Activated CD4-positive, CD25-positive, alpha-beta regulatory T cell treated with anti-CD3 and anti-CD28 coated beads, Interleukin-2, amount 50 U/mL, for 24 hours (primary cell): ENCODE data around the gene GTF2A2.
"Not testable (repeated sequence)": the region's sequence is repeated elsewhere in the genome, so short reads cannot be mapped to it uniquely, and the experiment has no call there.

Experiments used
- ATAC-seq, 2 donors: fragments of 150-1000 bp; cut with Tn5 transposase; one replicate each; pipeline ENCODE4 v1.10.0; 2021; ENCODE audit warnings: mild to moderate bottlenecking in 1 of 2, moderate library complexity in 1 of 2

GTF2A2 gene, protein sequence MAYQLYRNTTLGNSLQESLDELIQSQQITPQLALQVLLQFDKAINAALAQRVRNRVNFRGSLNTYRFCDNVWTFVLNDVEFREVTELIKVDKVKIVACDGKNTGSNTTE

DNA sequence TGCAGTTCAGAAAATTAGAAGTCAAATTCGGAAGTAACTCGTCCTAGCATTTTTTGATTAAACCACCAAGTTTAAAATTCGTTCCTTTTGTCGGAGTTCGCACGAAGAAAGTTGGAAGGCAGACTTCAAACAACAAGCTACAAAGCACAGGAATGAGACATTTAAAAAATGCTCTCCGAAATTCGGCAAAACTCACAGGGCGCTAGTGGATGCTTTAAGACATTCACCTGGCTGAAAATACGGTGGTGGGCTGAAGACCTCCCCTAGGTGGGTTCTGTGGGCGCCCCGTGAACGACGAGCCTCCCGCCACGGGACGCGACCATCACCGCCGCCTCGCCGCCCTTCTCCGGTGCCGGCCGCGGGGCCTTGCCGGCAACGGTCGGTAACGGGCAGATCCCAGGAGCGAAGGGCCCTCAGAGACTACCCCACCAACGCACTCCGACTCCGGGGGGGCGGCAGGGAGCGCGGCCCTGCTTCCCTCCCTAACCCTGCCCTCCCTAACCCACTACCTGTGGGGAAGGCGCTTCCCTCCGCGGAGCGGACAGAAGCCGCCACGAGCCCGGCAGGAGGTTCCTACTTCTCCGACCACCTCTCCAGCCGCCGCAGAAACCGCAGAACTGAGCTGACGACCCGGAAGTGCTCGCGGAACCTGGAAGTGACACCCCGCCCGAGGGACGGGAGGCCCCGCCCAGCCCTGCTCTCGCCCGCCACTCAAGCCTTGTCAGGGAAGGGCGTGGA, at the start of gene GTF2A2:
Gene GTF2A2 (minus strand): TSS at position 619 of the 738 bp plus-strand sequence. CDS start 5,238 bp downstream, outside the sequence.
- peak; percentile 100 for ATAC-seq

DNA sequence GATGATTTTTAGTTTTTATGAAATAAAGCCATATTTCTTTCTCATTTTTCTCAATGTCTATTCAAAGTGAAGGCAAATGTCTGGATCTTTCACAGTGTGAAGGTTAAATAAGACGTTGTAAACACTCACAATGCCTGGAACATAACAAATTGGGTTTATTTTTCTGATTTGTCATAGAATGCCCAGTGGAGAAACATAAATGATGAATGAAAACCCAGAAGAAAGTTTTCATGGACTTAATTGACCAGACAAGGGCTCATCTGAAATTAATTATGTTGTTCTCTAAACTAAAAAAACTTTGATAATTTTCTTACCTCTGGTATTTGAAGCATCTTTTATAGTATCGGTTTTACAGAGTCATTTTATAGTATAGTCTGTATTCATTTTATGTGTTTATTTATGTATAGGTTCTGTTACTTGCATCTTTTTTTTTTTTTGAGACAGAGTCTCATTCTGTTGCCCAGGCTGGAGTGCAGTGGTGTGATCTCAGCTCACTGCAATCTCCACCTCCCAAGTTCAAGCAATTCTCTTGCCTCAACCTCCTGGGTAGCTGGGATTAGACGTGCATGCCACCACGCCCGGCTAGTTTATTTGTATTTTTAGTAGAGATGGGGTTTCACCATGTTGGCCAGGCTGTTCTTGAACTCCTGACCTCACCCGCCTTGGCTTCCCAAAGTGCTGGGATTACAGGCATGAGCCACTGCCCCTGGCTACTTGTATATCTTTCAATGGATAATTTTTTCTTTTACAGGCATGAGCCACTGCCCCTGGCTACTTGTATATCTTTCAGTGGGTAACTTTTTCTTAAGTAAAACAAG, 46.9 kb upstream of the GTF2A2 start:
- ATAC-seq: no peak

DNA sequence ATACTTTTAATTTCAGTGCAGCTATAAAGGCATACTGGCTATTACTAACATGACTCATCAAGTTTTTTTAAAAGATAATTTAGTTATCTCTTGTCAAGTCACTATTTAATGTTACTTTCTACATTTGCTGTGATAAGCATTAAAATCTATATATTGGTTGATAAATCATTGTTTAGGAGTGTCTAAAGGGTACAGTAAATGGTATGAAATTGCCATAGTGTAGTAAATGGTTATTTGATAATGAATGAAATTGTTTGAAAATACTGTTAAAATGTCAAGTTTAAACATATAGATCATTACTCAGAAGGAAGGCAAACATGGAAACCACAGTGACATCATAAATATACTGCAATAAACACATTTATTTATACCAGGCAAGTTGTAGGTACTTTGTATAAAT, 45.0 kb upstream of the GTF2A2 start:
- ATAC-seq: no peak

DNA sequence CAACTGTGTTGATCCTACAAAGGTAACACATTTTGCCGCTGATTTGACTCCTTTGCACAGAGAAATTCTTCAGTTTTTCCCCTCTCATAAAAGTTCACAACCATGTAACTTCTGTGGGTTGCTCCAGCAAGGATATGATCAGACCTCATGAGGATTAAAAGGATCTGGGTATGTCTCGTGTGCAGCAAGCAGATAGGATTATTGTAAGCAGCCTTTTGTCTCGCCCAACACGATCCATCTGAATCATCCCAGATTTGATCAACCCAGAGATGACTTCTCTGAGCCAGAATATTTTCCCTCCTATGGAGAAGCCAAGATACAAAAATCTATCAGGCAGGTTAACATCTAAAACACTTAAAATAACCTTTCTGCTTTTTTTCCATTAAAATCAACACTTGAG, 44.6 kb upstream of the GTF2A2 start:
- ATAC-seq: no peak

DNA sequence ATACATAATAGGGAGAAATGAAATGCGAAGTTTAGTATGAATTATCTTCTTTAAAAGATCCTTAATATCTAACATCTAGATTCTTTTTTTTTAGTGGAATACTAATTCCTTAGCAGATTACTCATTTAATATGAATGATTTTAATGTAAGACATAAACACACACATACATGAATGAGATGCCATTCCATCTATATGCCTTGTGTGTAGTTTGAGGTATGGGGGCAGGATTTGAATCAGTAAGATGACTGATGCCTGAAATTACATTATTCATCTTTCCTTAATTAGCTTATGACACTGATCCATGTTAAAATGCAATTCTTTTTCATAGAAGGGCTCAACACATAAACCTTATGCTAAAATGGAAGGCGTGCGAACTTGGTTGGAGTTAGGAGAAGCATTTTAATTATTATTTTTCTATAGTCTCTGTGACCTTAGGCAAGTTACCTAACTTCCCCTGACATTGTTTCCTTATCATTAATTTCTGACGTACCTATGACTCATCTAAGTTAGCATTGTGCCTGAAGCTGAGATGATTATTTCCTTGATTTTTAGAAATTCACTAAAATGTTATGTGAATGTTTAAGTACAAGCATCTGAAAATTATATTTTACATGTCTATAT, 42.6 kb upstream of the GTF2A2 start:
- no peak for ATAC-seq

DNA sequence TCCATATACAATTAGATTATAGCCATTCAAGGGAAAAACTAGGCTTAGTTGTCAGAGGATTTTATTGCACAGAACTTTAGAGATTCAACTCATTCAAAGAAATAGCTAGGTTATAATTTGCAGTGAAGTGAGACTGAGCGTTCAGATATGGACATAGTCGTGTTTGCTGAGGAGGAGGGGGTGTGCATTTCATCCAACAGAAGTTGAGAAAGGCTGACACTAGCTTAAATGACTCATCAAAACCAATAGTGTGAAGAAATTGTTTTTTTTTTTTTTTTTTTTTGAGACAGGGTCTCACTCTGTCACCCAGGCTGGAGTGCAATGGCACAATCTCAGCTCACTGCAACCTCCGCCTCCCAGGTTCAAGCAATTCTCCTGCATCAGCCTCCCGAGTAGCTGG, 40.8 kb upstream of the GTF2A2 start:
- ATAC-seq: not testable (repeated sequence)

DNA sequence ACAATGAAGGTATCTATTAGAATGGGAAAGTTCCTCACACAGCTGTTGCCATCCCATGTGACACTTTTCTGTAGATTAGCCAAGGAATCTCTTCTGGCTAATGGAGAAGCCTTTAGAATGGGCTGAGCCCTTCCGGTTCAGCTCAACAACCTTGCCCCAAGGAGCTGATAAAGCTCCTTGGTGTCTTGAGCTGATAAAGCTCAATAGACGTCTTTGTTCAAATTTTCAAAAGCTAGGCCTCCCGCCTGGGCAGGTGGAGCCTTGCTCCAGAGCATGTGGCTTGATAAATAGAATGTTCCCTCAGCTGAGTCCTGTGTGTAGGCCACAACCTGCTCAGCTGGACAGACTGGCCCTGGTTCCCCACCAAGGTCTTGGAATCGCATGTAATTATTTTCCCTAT, 39.0 kb upstream of the GTF2A2 start:
- ATAC-seq: no peak

DNA sequence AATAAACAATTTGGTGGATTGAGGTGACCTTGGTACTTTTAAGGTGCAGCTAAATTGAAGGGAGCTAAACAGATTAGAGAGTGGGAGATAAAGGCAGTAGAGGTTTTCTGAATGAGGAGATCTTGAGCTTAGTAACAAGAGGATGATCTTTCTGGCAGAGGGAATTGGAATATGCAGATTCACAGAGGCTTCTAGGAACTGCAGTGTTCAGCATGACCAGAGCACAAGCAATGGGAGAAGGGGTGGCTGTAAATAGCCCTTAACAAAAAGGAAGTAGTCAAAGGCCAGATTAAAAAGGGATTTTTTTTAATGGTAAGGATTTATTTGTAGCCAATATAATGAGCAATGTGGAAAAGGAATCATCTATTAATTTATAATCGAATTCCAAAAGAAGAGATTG, 37.5 kb upstream of the GTF2A2 start:
- ATAC-seq: no peak

DNA sequence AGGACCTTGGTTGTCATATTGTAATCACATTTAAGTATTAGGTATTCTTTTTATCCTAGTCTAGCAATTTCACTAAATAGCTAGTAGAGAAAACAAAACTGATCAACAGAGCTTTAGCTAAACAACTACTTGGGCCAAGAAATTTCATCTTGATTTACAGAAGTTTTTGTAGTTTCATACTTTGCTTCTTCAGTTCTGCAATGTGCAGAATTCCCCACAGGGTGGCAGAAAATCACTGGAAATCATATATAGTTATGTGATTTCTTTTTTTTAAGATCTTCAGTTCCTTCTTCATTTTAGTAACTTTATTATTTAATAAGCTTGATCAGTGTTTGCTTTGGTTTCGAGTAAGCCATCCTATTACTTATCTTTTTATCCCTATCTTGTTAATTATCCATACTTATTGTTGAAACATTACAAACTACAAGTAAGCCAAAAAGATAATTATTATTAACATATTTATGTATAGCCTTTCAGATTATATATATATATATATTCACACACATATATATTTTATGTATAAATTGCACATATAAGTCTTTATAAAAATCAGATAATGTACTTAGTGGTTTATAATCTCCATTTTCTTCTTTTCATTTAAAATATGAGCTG, 34.0 kb upstream of the GTF2A2 start:
- no peak for ATAC-seq

DNA sequence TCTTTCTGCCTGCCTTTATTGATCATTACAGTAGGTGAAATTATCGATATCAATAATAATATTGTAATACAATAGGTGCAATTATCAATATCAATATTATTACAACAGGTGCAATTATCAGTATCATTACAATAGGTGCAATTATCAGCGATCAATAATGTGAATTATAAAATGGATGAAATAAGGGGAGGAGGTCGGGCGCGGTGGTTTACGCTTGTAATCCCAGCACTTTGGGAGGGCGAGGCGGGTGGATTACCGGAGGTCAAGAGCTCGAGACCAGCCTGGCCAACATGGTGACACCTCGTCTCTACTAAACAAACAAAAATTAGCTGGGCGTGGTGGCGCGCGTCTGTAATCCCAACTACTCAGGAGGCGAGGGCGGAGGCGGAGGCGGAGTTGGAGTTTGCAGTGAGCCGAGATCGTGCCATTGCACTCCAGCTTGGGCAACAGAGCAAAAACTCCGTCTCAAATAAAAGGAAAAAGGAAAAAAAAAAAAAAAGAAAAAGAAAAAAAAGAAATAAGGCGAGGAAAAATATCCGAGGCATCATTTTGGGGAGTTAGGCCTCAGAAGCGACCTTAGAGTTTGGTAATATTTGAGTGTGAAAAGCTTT, 32.4 kb upstream of the GTF2A2 start:
- ATAC-seq: peak in 1 of 2 donors; percentile 13

DNA sequence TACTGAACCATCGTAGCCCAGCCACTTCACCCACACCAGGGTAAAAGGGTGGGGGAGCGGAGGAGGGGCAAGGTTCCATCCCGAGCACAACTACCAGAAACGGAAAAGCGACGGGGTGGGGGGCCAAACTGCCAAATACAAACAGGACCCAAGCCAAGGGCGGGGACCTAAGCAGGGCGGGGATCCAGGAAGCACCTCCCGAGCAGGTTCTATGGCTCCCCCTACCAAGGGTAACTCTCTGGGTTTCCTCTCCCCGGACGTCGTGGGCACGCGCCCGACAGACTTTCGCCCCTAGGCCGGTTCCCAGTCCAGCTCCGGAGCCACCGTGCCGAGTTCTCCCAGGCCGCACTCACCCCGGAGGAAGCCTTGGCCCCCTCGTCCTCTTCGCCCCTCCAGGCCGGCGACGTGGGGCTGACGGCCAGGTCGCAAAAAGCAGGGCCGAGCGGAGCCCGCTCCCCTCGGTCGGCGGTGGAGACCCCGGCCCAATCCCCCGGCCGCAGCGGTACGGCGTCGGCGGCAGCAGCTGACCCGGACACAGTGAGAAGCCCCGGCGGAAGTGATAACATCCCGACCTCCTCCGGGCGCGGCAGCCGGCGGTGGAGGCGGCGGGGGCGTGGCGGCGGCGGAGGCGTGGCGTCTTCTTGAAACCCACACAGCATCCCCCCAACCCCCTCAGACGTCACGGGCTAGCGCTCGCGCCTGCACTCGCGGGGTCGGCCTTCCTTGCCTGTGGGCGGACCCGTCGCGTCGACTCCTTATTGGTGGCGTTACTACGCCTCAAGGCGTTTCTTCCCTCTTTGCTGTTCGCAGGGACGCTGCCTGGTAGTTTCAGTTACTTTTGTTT, 31.7 kb upstream of the GTF2A2 start, which contains the start of gene BNIP2:
Gene BNIP2 (minus strand): TSS at position 539 of the 844 bp plus-strand sequence. CDS start 6,863 bp downstream, outside the sequence.
- peak; percentile 92 to 93 for ATAC-seq

DNA sequence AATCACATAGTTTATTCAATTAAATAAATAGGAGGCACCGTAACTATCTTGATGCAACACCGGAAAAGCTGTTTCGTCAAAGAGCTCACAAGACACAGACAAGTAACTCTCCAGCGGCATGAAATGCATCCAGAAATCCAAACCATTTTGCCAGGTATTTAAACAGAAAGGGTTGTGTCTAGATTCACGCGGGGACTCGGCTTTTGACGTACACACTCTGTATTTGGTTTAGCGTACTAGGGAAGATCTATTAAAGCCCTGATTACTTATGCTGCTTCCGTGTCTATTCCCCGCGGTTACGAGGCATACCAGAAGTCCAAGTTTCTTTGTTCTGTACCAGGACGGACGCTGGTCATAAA, 31.1 kb upstream of the GTF2A2 start:
- ATAC-seq: no peak

DNA sequence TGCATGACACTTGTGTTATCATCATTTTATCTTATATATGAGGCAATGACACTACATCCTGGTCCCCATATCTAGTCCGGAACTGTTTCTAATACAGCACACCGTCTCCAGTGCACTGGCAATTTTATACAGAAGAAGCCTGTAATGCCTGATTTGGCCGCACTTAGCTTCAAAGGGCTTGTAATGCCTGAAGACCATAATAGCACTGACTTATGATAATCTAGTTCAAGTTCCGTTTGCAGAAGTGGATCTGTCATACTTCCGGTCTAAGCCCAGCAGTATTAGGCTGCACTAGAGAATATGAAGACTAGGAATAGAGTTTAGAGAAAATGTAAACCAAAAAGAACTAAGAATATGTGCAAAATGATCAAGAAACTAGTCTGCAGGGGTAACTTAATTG, 30.5 kb upstream of the GTF2A2 start:
- peak; percentile 29 to 34 for ATAC-seq

DNA sequence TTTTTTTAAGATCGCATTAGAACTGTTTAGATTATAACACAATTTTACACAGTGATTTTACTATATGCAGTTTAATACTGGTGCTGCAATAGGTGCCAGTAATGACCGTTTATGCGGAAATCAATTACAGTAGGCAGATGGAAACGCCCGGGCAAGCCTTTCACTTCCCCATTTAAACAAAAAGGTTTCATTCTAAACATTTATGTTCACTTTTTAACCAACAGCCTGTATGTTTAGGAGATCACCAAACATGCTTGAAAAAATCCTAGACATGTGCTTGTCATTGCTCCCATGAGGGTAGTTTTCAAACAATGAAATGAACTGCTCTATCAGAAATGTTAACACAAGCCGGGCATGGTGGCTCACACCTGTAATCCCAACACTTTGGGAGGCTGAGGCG, 29.1 kb upstream of the GTF2A2 start:
- no peak for ATAC-seq

DNA sequence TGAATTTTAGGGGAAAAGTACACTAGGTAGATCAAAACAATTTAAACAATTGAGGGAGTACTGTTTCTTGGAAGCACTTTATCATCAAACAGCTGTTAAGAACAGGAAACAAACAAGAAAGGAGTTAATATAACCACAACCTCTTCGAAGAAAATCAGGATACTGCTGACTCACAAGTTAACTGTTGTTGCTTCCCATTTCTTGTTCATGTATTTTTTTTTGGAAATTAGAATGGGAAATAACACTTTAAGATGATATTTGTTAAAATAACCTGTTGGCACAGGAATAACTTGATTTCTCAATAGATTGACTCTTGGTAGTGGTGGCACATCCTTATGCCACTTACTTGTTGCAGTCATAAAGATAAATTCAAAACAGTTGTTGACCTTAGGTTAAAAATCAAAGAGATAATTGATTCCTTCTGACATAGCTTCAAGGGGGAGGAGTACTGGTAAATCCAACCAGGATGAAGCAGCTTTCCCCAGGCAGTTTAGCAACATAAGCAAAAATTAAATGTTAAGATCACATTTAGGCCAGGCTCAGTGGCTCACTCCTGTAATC, 28.5 kb upstream of the GTF2A2 start:
- no peak for ATAC-seq

DNA sequence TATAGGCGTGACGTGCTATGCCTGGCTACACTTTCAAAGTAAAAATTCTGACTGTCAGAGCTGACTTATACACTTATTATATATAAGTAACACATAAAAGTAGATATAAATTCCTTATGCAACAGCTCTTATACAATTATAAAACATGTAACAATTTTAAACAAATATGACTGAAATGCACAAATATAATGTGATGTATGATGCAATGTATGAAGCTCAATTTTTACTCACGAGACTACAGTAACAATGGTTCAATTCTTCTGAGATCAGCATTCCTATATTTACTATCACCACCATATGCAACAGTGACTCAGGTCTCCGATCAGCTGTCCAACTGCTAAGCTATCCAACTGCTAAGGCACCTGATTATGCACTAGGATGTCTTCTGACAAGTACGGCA, 23.6 kb upstream of the GTF2A2 start:
- ATAC-seq: no peak

DNA sequence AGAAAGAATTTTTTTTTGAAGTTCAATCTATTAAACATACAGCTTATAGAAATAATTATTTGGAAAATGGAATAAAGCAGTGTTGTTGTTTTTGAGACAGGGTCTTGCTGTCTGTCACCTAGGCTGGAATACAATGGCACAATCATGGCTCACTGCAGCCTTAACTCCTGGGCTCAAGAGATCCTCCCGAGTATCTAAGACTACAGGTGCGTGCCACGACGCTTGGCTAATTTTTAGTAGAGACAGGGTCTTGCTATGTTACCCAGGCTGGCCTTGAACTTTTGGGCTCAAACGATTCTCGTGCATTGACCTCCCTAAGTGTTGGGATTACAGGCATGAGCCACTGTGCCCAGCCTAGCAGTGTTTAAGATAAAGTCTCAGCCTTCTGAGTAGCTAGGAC, 23.0 kb upstream of the GTF2A2 start:
- no peak for ATAC-seq

DNA sequence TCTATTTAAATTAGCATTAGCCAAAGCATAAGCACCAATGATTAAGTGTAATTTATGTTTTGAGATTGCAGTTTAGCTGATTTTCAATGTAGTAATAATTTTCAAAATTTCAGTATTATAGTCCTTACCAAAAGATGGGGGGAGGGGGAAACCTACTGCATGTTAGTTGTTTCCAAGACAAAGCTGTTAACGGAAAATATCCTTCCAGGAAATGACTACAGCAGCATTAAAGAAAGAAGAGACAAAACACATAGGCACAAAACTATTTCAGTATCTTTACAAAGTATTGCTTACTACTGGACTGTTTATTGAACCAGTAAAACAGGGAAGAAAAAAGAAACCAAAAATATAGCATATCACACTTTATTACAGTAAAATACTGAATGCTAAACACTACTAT, 21.3 kb upstream of the GTF2A2 start:
- ATAC-seq: no peak

DNA sequence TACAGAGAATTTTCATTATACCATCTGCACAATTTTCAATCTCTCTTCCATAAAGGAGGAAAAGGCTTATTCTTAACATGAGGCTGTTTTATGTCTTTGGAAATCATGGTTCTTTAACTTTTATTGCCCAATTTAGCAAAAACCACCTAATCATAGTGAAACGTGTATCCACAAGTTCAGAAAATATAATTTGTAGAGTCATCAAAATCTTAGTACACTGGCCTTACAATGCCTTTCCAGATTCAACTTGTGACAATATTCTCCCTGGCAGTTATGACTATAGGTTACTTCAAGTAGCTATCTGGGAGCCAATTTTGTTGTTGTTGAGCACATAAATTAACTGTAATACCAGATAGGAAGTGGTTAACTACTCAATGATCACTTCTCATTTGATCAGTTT, 20.9 kb upstream of the GTF2A2 start:
- ATAC-seq: no peak

DNA sequence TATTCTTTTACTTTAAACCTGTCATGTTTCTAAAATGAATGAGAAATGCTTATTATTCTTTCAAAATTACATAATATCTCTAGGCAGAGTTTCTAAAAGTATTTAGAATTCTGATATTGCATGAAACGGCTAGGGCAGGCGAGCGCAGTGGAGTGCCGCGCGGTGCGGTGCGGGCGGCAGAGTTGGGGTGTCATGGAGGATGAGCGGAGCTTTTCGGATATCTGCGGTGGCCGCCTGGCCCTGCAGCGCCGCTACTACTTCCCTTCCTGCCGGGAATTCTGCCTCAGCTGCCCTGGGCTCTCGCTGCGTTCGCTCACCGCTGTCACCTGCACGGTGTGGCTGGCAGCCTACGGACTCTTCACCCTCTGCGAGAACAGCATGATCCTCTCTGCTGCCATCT, 19.2 kb upstream of the GTF2A2 start:
- no peak for ATAC-seq

DNA sequence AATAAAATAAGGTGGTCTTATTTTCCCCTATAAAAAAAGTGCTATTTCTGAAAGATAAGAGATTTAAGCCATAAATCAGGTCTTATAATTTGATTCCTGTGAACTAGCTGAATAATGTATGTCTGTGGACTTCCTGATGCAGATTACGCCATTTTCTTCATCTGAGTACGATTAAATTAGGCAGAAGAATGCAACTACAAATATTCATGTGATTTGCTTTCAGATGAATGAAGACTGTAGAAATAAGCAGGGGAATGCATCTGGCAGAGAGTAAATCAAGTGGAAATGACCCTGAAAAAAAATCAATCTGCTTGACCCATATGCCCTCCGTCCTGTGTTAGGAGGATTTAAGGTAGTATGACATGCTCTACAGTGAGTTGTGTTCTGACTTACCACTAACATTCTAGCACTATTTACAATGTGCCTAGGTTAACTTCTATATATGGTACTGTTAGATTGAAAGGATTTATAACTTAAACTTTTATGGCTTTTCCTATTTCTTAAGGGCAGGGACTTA, 17.1 kb upstream of the GTF2A2 start:
- no peak for ATAC-seq
